Heart right ventricle (tissue), 16 donors: ENCODE data around the gene OR14K1. TPM values are rescaled to one million over a fixed set of nuclear protein-coding genes. Genes with fewer than 3 reads are reported as not detected.
"Not testable (repeated sequence)": the region's sequence is repeated elsewhere in the genome, so short reads cannot be mapped to it uniquely, and the experiment has no call there.

Experiments used
- ATAC-seq, 8 donors: fragments of 200-7000 bp; cut with Tn5 transposase; one replicate each; pipeline ENCODE4 v1.9.1; 2020; ENCODE audit warnings: mild to moderate bottlenecking in 8 of 8, moderate library complexity in 8 of 8, moderate number of reproducible peaks in 1 of 8
- DNase-seq, 2 donors: peaks; one replicate each; pipeline ENCODE4 v3.0.0-alpha.2; 2020
- H3K27ac ChIP-seq, 10 donors: fragments of 200-600 bp; sonication (generic) in 2 of 10; one replicate each; pipeline versions ENCODE4 v1.5.0 to v1.8.0; 2020 to 2022; ENCODE audit warnings: mild to moderate bottlenecking in 3 of 10
- H3K27me3 ChIP-seq, 7 donors: fragments of 200-600 bp; one replicate each; pipeline ENCODE4 v1.8.0; 2021 to 2022; ENCODE audit warnings: mild to moderate bottlenecking in 2 of 7
- H3K36me3 ChIP-seq, 9 donors: fragments of 200-600 bp; sonication (generic) in 1 of 9; one replicate each; pipeline versions ENCODE4 v1.5.0 to v1.8.0; 2020 to 2022; ENCODE audit warnings: mild to moderate bottlenecking in 2 of 9
- H3K4me1 ChIP-seq, 9 donors: fragments of 200-600 bp; sonication (generic) in 1 of 9; one replicate each; pipeline versions ENCODE4 v1.5.0 to v1.8.0; 2020 to 2022; ENCODE audit warnings: mild to moderate bottlenecking in 4 of 9
- H3K4me3 ChIP-seq, 10 donors: fragments of 200-600 bp; sonication (generic) in 2 of 10; one replicate each; pipeline versions ENCODE4 v1.5.0 to v1.8.0; 2020 to 2022; ENCODE audit warnings: mild to moderate bottlenecking in 7 of 10, moderate library complexity in 2 of 10
- H3K9me3 ChIP-seq, 11 donors: fragments of 200-600 bp in 10 of 11; sonication (generic) in 2 of 11; one replicate each; pipeline versions ENCODE4 v1.5.0 to v1.8.0; 2013 to 2022; ENCODE audit warnings: mild to moderate bottlenecking in 2 of 11, control low read depth in 1 of 11, moderate library complexity in 1 of 11
- CTCF ChIP-seq, 9 donors: fragments of 200-600 bp; sonication (generic) in 2 of 9; IDR thresholded peaks; one replicate each; pipeline versions ENCODE4 v1.5.0 to v1.8.0; 2021 to 2022; ENCODE audit warnings: antibody characterized with exemption in 9 of 9, mild to moderate bottlenecking in 5 of 9, moderate library complexity in 1 of 9
- WGBS, 2 donors: extraction: QIAGEN DNeasy Blood & Tissue Kit; methylation state at CpG; one replicate each; pipeline ENCODE4 v1.1.7; 2013; ENCODE audit warnings: inconsistent platforms in 1 of 2; 5-methylcytosine and 5-hydroxymethylcytosine counted together
- intact Hi-C, 10 donors: fragments of 100-400 bp; cut with DNase I; formaldehyde crosslinking; loops; one replicate each; pipeline versions ENCODE4 v1.11.1 to v1.14.2; 2022
- long read RNA-seq, 3 donors: library from polyadenylated mRNA; unstranded; transcript quantifications; one replicate each; pipeline ENCODE4 v2.0.0, GENCODE V29; 2020 to 2021
- polyA plus RNA-seq, 2 donors: library from polyadenylated mRNA; stranded (reverse); fragments of 200-250 nt; gene quantifications; one replicate each; pipeline ENCODE4 v1.2.3, GENCODE V29; 2013
- total RNA-seq, 10 donors: library from RNA; stranded (reverse); fragmentation: NEBNext Ultra II Directional in 3 of 10; extraction: Animal tissue kit (Norgen Biotek cat#: 25700) in 3 of 10; gene quantifications; one replicate each; pipeline versions ENCODE4 v1.2.1 to v1.2.4, GENCODE V29; 2021 to 2023
- donor health status: Arrhythmogenic right ventricular cardiomyopathy.
- donor health status: ischemic (EF 13 %, LVEDD 7.1; RV severe dilation, severe dysfunction).
- donor health status: healthy with polysubstance abuse.
- donor health status: DM: no; HTN: yes; CAD: no.
- donor health status: DM: no; HTN: no; CAD: no.
- donor health status: ischemic (EF 25% LVEDD 6.9; RV normal size, moderate dysfunction).
- donor health status: ischemic (EF 25% LVEDD 5.7; RV mildly dilated, moderate dysfunction).
- donor health status: healthy.
- donor health status: DM: yes; HTN: yes; CAD: no.
- donor health status: Ischemic cardiomyopathy.
- donor health status: ischemic (EF 35%, LVEDD 5.7; RV mildly dilated, moderate dysfunction).
- donor health status: nonischemic (EF 11% LVEDD 7.7; RV severe dilation, severe dysfunction).
- donor health status: DM: yes; HTN: yes; CAD: no.
- donor health status: PGD.
- donor health status: ischemic (EF 29% LVEDD 5.4; RV normal size, mild dysfunction).
- donor health status: nonischemic (EF 23%, LVEDD 6.1; RV moderate dilation, normal function).

The OR14K1 gene
- total RNA-seq (not detected), polyA plus RNA-seq (not detected)
- long read RNA-seq, donor 1: 0 reads
- long read RNA-seq, donor 2: 0 reads
- long read RNA-seq, donor 3: 0 reads

GRCh38 chr1:247738315-247738714 is at the start of gene OR14K1:
Gene OR14K1, plus strand, starts transcription at chr1:247738615. Its CDS starts 0 bp downstream, at chr1:247738615.
- no peak for ATAC-seq
- no peak within 1 kb of the TSS for H3K27ac ChIP-seq

GRCh38 chr1:247701338-247701737 is 37.1 kb upstream of the OR14K1 start:
- no peak overlapping the region for H3K4me3 ChIP-seq
- no peaks in the 10 kb centered on the region for H3K27me3 ChIP-seq
- H3K4me1 ChIP-seq: no peaks in the 10 kb centered on the region
- H3K36me3 ChIP-seq: no peaks in the 10 kb centered on the region
- no peak for TF ChIP-seq CTCF (IDR thresholded peaks at IDR 0.05)
- 43 to 60% methylated on average over 1 of the region's 1 CpG for WGBS, 2 donors
- no peak for DNase-seq
- ATAC-seq: no peak
- H3K27ac ChIP-seq: no peak overlapping the region
- H3K9me3 ChIP-seq: peaks cover 0 to 10% (median 0%) of the 10 kb centered on the region in 11 donors
- intact Hi-C loops: no loop called here

More at GRCh38 chr1:247738315-247738714, at the start of gene OR14K1:
- H3K4me1 ChIP-seq: no peaks in the 10 kb centered on the region
- 91 to 93% methylated on average over 1 of the region's 1 CpG for WGBS, 2 donors
- DNase-seq: no peak
- intact Hi-C loops: no loop called here
- H3K9me3 ChIP-seq: no peaks in the 10 kb centered on the region
- H3K36me3 ChIP-seq: no peaks in the 10 kb centered on the region
- TF ChIP-seq CTCF (IDR thresholded peaks at IDR 0.05): no peak
- no peak within 1 kb of the TSS for H3K4me3 ChIP-seq
- H3K27me3 ChIP-seq: no peaks in the 10 kb centered on the region

GRCh38 chr1:247710681-247711080 is 27.7 kb upstream of the OR14K1 start:
- 88 to 93% methylated on average over 8 of the region's 8 CpGs for WGBS, 2 donors
- H3K9me3 ChIP-seq, H3K4me3 ChIP-seq, H3K36me3 ChIP-seq, H3K27ac ChIP-seq, ATAC-seq, H3K27me3 ChIP-seq, intact Hi-C loops, DNase-seq, H3K4me1 ChIP-seq: not testable (repeated sequence)

- Histone ChIP-seq H3K9me3 (peaks cover 0 to 7% (median 0%) of the 10 kb centered on the region in 11 donors), H3K4me1 (no peaks in the 10 kb centered on the region), H3K4me3 (no peak overlapping the region), H3K27ac (no peak overlapping the region), H3K36me3 (no peaks in the 10 kb centered on the region), H3K27me3 (no peaks in the 10 kb centered on the region)
- WGBS, 2 donors: 83 to 96% methylated on average over 7 of the region's 7 CpGs
- ATAC-seq (no peak), DNase-seq (no peak)
- intact Hi-C loops: no loop called here
- no peak for TF ChIP-seq CTCF (IDR thresholded peaks at IDR 0.05)
Measured at GRCh38 chr1:247713753-247714152, 24.7 kb upstream of the OR14K1 start.

GRCh38 chr1:247716546-247716945 is 21.9 kb upstream of the OR14K1 start, which contains the start of gene OR6F1:
Gene OR6F1, minus strand, starts transcription at chr1:247716646. Its CDS starts 3,891 bp downstream, at chr1:247712755.
- no peak within 1 kb of the TSS for H3K27ac ChIP-seq

More at GRCh38 chr1:247716546-247716945, 21.9 kb upstream of the OR14K1 start, which contains the start of gene OR6F1:
- Histone ChIP-seq H3K9me3 (peaks cover 0 to 26% (median 7%) of the 10 kb centered on the region in 11 donors), H3K4me3 (no peak within 1 kb of the TSS), H3K27me3 (no peaks in the 10 kb centered on the region), H3K36me3 (no peaks in the 10 kb centered on the region), H3K4me1 (no peaks in the 10 kb centered on the region)
- no peak for DNase-seq
- WGBS, 2 donors: 80 to 88% methylated on average over 3 of the region's 3 CpGs
- no peak for ATAC-seq
- TF ChIP-seq CTCF (IDR thresholded peaks at IDR 0.05): no peak
- intact Hi-C loops: no loop called here
